ENCODE results near the gene SIGLEC15.

The SIGLEC15 gene

DNA sequence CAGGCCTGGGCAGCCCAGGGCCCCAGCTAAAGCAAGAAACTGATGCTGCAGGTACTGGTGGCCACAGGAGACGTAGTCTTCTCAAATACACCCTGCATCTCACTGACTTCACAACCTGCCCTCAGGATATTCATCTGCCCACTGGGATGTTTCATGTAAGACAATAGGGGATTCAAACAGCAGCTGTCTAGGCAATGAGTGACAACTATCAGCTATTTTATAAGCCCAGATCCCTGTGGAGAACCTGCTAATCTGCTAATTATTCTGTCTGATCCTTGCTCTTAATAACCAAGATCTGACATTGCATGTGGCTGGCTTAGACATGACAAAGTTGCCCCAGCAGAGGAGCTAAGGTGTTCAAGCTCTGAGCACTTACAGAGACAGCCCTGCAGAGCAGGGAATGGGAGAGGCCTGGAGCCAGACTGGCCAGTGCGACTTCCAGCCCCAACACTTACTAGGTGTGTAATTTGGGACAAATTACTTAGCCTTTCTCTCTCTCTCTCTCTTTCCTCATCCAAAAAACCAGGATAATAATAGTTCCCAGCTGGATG is 28.6 kb downstream of the SIGLEC15 start:
- DNase-seq (ENCODE audit: low read depth): no peak
- TF ChIP-seq, protein P1, sequence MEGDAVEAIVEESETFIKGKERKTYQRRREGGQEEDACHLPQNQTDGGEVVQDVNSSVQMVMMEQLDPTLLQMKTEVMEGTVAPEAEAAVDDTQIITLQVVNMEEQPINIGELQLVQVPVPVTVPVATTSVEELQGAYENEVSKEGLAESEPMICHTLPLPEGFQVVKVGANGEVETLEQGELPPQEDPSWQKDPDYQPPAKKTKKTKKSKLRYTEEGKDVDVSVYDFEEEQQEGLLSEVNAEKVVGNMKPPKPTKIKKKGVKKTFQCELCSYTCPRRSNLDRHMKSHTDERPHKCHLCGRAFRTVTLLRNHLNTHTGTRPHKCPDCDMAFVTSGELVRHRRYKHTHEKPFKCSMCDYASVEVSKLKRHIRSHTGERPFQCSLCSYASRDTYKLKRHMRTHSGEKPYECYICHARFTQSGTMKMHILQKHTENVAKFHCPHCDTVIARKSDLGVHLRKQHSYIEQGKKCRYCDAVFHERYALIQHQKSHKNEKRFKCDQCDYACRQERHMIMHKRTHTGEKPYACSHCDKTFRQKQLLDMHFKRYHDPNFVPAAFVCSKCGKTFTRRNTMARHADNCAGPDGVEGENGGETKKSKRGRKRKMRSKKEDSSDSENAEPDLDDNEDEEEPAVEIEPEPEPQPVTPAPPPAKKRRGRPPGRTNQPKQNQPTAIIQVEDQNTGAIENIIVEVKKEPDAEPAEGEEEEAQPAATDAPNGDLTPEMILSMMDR (IDR thresholded peaks at IDR 0.05; ENCODE audit: low read length, missing control alignments): no peak
- H3K4me3 ChIP-seq (replicated peaks; ENCODE audit: low read depth, low read length): no peak overlapping the region

DNA sequence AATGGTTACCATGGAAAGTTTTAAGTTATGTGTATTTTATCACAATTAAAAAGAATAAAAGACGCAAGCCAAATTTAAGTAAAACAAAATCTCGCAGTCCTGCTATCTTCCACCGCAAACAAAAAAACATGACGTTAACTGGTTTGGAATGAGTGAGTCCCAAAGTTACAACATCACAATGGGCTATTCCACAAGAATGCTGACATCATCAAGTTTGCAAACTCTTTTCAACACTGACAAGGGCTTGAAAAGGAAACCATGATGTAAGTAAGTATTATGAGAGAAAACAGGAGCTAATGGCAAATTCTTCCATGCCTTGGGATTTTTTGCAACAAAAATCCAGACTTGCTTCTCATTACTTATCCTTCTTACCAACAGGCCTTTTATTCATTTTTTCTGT is 31.1 kb downstream of the SIGLEC15 start:
- H3K4me3 ChIP-seq (replicated peaks; ENCODE audit: low read depth, low read length): no peak overlapping the region
- TF ChIP-seq, protein P1 (IDR thresholded peaks at IDR 0.05; ENCODE audit: low read length, missing control alignments): no peak
- DNase-seq (ENCODE audit: low read depth): peak; percentile 98

DNA sequence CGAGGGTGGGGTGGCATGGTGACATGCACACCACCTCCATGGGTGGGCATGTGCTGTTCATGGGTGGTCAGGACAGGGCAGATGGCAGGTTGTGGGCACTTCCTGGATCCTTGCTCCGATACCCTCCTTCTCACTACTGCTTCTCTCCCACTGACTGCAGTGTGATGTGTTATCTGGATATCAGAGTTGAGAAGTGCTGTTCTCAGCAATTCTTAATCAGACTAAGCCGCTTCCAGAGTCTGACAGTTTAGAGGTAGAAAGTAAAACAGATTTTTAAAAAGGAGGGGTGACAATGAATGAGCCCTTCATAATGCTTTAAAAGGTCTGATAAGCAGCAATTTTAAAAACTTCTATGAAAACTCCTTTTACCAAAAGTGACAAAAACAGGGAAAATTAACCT is 33.9 kb downstream of the SIGLEC15 start:
- TF ChIP-seq, protein P1 (IDR thresholded peaks at IDR 0.05; ENCODE audit: low read length, missing control alignments): no peak
- DNase-seq (ENCODE audit: low read depth): no peak
- H3K4me3 ChIP-seq (replicated peaks; ENCODE audit: low read depth, low read length): no peak overlapping the region

DNA sequence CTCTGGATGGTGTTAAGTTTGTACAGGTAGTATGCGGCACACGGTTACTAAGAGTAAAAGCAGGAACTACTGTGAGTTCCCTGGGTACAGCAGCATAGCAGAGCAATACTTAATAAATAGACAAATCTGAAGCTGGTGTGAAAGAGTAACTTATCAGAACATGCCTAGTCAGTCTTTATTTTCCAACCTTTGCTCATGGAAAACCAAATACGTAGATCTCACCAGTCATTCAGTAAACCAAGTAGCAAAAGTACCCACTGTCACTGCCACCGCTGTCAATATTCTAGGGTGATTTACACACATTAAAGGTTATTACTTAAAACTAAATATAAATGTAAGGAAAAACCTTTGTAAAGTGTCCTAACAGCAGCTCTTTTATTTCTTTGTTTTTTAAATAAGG is 35.0 kb downstream of the SIGLEC15 start:
- DNase-seq (ENCODE audit: low read depth): no peak
- TF ChIP-seq, protein P1 (IDR thresholded peaks at IDR 0.05; ENCODE audit: low read length, missing control alignments): no peak
- no peak overlapping the region for H3K4me3 ChIP-seq (replicated peaks; ENCODE audit: low read depth, low read length)

DNA sequence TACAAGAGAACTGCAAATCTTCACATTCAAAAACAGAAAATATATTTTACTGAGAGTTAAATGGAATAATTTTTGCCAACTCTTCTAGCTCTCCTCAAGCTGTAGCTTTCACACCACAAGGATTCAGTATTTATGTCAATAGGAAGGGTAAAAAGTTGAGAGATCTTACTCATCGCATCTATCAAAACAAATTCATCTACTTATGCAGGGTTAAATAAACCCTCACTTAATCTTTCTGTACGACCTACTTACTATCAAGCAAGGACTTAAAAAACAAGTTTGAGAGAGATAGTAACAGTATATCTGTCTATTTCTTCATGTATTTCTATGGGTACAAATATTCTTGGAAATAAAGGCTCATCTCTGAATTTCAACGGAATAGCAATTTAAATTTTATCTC is 35.5 kb downstream of the SIGLEC15 start:
- no peak for DNase-seq (ENCODE audit: low read depth)
- TF ChIP-seq, protein P1 (IDR thresholded peaks at IDR 0.05; ENCODE audit: low read length, missing control alignments): no peak
- H3K4me3 ChIP-seq (replicated peaks; ENCODE audit: low read depth, low read length): no peak overlapping the region

DNA sequence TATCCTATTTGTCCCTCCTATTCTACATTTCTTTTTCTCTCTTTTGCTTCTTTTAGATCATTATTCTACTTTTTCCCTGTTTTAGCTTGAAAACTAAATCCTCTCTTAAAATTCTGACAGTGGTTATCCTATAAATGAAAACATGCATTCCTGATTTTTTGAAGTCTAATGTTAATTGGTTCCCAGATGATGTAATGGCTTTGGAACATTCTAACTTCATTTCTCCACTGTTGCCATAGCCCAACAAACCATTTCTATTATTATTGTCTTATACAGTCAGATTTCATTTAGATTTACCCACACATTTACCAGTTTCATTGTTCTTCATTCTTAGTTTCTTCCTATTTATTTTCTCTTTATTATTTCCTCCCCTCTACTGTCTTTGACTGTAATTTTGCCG is 36.5 kb downstream of the SIGLEC15 start:
- no peak for DNase-seq (ENCODE audit: low read depth)
- H3K4me3 ChIP-seq (replicated peaks; ENCODE audit: low read depth, low read length): no peak overlapping the region
- TF ChIP-seq, protein P1 (IDR thresholded peaks at IDR 0.05; ENCODE audit: low read length, missing control alignments): no peak

DNA sequence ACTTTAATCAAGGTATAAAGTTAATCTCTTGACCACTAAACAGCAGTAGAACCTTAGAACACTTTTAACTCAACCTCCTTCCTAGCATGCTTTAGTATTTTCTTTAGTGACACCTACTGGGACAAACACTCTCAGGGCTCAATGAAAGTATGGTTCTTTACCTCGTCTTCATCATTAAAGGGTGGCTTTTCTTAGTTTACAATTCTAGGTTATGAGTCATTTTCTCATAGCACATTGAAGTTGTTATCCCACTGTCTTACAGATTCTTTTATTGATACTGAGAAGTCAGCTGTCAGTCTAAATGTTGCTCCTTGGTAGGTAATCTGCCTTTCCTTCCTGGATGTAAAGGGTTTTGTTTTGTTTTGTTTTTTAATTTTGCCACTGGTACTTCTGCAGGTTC is 38.0 kb downstream of the SIGLEC15 start:
- H3K4me3 ChIP-seq (replicated peaks; ENCODE audit: low read depth, low read length): no peak overlapping the region
- TF ChIP-seq, protein P1 (IDR thresholded peaks at IDR 0.05; ENCODE audit: low read length, missing control alignments): no peak
- DNase-seq (ENCODE audit: low read depth): no peak
